Measurements from ENCODE around the gene FLT3.

DNA sequence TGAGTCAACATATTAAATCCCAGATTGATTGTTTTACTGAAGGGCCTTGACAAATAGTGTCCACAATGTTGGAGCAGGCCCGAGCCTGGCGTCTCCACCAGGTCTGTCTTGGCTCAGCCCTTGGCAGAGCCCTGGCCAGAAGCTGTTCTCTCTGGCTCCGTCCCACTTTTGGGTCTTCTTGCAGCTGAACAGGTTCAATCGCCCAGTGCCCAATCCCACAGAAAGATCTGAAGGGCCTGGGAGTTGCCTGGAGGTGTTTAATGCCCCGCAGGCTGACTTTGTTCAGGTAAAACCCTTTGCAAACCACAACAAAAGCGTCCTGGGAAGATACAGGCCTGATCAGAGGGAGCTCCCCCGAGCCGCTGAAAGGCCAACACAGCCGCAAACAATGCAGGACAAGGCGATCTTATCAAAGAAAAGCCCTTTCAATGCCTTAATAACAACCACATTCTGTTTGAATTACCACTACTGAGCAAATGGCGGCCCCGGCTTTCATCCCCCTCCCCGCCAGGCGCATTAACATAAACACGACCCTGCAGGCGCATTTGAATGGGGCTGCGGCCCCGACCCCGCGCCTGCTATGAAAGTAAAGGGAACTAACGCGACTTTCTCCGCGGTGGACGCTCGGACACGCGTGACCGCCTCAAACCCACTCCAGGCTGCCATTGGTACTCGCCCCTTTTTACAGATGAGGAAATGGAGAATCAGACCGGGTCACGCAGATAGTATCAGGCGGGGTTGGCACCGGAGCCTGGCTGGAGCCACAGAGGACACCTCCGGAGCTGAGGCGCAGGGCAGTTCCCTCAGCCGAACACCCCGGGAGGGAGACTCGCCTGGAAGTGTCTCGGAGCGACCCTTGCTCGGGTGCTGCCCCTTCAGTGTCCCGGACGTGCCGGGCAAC lies 134.4 kb downstream of the FLT3 start:
- TF ChIP-seq, protein P1, sequence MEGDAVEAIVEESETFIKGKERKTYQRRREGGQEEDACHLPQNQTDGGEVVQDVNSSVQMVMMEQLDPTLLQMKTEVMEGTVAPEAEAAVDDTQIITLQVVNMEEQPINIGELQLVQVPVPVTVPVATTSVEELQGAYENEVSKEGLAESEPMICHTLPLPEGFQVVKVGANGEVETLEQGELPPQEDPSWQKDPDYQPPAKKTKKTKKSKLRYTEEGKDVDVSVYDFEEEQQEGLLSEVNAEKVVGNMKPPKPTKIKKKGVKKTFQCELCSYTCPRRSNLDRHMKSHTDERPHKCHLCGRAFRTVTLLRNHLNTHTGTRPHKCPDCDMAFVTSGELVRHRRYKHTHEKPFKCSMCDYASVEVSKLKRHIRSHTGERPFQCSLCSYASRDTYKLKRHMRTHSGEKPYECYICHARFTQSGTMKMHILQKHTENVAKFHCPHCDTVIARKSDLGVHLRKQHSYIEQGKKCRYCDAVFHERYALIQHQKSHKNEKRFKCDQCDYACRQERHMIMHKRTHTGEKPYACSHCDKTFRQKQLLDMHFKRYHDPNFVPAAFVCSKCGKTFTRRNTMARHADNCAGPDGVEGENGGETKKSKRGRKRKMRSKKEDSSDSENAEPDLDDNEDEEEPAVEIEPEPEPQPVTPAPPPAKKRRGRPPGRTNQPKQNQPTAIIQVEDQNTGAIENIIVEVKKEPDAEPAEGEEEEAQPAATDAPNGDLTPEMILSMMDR (IDR thresholded peaks at IDR 0.05) = no peak
- TF ChIP-seq POLR2A (IDR thresholded peaks at IDR 0.05) (no peak), POLR2AphosphoS5 (IDR thresholded peaks at IDR 0.05) (peak; percentile 67)
